Fibroblast of skin of right biceps (primary cell): ENCODE results near the gene ADCY5.
"Not testable (repeated sequence)": the region's sequence is repeated elsewhere in the genome, so short reads cannot be mapped to it uniquely, and the experiment has no call there.

Experiments
- DNase-seq: peaks from one replicate; pipeline ENCODE4 v3.0.0-alpha.2; 2013

The ADCY5 gene

DNA sequence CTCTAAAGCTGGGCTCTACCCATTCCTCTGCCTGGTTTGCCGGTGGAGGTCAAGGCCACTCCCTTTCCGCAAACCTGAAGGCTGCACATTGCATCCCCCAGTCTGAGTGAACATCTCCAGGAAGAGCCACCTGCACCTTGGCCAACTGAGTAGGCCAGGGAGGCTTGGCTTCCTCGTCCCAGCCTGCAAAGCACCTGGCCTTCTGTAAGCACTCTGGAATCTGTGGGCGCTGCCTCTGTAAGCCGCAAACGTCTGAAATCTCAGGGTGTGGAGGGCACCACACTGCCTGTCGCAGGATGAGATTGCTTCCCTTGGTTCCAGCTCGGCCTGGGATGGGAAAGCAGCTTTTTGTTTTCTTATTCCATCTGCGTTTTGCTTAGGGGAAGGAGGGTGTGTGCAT is 165.8 kb downstream of the ADCY5 start:
- DNase-seq = no peak

DNA sequence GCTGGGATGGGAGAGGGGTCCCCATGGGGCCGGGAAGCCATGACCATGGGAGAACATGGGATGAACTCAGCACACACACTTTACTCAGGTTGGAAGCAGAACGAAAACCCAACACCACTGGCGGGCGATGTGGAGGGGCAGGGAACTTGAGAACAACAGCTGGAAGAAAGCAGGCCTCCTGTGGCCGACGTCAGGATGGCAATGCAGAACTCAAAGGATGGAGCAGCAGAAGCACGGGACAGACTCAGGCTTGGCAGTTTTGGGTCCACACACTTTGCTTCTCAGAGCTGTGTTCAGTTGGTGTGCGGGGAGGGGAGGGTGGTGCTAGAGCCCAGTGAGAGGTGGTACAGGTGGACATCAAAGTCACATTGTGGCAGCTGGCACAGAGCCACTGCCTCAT is 166.4 kb downstream of the ADCY5 start:
- DNase-seq = no peak

- DNase-seq = no peak
Measured at GRCh38 chr3:123281929-123282328, 167.0 kb downstream of the ADCY5 start.

- DNase-seq = no peak
Measured at GRCh38 chr3:123281406-123281805, 167.5 kb downstream of the ADCY5 start.

DNA sequence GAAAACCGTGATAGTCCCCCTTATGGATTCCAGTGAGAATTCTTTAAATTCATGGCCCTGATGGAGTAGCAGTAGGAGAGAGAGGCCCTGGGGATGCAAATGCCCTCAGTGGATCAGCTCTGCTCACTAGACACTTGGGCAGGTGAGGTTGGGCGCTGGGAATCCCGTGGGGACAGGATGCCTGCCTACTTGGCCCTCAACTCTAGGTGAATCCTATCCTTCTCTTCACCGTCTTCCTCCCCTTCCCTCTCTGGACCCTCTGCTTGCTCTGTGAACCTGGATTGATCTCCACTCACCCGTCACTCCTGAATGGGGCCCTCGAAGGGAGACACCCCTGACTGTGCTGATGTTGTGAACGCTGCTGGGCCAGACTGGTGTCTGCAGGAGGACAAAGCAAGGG is 169.8 kb downstream of the ADCY5 start:
- DNase-seq = no peak

DNA sequence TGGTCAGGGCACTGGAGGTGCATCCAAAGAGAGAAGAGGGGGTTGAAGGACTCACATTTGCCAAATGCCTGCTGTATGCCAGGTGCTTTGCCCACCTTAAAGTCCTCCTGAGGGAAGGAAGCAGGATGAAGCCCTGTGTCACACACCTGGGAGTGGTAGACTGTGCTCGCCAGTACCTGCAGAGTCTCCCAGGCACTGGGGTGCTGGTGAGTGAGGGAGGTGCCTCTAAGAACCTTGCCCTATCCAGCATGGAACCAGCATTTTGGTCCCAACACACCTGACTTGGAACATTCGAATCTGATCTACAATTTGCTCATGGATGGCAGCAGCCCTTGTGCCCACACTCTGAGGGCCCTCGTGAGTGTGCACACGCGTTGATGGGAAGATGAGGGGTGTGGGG is 170.4 kb downstream of the ADCY5 start:
- no peak for DNase-seq

DNA sequence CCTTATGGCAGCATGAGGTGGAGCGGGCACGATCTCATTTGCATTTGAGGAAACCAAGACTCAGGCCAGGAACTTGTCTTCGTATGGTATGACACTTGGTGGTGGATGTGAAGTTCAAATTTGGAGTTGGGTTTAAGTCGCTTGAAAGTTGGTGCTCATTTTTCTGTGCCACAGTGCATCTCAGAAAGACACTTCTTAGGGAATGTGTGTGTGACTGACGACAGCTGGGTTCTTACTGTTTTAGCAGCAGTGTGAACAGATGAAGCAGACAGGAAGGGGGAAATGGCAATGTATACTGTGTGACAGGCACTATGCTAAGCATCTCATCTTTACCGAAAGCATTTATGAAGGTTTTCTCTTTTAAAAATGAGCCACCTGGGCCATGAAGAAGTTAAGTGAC is 171.8 kb downstream of the ADCY5 start:
- DNase-seq = no peak

DNA sequence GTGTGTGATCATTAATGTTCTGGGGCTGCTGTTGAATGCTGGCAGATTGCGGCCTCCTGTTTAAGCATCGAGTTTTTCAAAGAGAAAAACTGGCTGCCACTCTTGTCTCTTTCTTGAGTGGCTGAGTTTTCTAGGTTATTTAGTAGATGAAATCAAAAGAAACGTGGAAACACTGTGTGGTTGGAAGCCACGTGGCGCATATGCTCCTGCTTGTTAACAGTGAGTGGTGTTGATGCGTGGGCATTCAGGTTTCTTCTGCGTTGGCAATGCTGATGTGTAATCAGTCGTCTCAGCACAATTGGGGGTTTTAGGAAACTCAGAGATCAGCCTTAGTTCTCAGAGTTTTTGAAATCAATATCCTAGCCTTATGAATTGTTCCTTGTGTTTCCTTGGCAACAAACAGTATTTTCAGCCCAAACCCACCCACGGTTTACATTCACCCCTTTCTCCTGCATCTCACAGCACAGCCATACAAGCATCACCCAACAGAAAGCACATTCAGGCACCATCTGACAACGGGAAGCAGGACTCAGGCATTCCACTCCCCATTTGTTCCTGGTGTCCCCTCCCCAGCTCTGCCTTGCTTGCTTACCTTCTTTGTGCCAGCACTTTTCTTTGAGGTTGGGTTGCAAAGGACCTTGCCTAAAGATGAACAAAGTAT is 172.4 kb downstream of the ADCY5 start:
- DNase-seq = no peak

DNA sequence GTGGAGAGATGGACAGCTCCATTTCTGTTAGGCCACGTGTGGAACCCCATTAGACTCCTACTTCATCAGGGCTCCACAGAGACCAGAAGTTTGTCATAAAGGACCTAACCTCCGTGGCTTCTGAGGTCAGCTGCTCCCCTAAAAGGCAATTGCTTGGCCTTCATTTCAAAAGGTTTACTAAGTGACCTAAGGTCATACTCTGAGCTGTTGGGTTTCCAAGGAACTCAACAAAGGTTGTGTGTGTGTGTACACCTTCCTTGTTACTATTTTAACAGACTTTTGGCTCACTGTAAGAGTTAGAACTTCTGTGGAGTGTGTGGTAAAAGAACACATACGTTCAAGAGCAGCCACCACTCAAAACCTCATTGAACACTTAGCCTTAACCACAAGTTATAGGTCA is 173.2 kb downstream of the ADCY5 start:
- no peak for DNase-seq

- DNase-seq = peak; percentile 36
Measured at GRCh38 chr3:123272547-123272946, 176.3 kb downstream of the ADCY5 start.

GRCh38 chr3:123271466-123272159 is 177.3 kb downstream of the ADCY5 start:
- no peak for DNase-seq

- DNase-seq = no peak
Measured at GRCh38 chr3:123270818-123271217, 178.1 kb downstream of the ADCY5 start.

- DNase-seq = no peak
Measured at GRCh38 chr3:123267821-123268220, 181.1 kb downstream of the ADCY5 start.

- DNase-seq = no peak
Measured at GRCh38 chr3:123263941-123264340, 184.9 kb downstream of the ADCY5 start.

GRCh38 chr3:123262868-123263267 is 186.0 kb downstream of the ADCY5 start:
- no peak for DNase-seq

DNA sequence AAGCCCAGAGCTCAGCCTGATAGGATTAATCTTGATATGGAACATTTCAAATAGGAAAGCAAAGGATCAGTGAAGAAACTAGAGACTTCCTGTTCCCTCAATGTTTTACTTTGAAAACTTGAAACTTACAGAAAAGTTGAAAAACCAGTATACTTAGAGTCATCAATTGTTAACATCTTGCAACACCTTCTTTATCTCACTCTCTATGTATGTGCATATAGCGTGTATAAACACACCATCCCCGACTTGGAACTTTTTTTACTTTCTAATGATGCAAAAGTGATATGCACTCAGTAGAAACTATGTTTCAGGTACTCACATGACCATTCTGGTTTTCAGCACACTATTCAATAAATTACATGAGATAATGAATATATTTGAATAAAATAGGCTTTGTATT is 186.7 kb downstream of the ADCY5 start:
- DNase-seq = no peak

DNA sequence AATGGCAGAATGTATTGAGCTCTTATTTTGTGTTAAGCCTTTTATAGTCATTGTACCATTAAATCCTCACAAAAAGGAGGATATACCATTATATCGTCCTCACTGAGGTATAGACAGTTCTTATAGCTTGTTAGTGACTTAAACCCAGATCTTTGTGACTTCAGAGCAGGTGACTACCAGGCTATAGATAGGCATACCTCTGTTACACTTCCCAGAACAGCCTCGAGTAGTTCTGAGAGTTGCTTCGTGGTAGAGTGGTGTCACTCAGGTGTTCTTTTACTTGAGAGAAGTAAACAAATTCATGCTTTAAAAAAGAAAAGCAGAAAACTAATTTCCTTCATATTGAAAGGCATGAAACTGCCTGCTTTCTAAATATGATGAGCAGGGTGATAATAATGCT is 187.2 kb downstream of the ADCY5 start:
- DNase-seq = no peak

DNA sequence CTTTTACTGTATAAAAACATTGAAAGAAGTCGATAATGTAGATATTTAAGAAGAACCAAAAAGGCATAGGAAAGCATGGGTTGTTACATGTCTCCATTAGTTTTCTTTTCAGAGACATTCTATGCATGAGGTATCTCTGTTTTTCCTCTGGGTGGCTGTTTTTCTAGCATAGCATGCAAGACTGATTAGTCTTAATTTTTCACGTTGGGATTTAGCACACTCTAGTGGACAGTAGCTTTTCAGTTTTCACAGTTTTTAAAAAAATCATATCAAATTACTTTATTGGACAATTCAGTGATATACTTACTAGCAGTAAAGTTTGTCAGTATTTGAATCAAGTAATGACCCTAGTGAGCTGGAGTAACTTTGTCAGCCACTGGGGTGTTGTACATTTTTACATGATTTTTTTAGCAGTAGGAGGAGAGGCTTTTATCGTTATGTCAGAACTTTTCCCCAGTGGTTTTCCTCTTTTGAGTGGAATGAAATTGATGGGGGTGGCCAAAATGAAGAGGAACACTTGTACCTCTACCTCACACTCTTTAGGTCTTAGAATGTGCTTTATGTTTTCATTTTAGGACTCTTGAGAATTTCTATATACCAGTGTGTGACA is 190.0 kb downstream of the ADCY5 start:
- peak; percentile 52 for DNase-seq

- no peak for DNase-seq
Measured at GRCh38 chr3:123258359-123258758, 190.5 kb downstream of the ADCY5 start.

DNA sequence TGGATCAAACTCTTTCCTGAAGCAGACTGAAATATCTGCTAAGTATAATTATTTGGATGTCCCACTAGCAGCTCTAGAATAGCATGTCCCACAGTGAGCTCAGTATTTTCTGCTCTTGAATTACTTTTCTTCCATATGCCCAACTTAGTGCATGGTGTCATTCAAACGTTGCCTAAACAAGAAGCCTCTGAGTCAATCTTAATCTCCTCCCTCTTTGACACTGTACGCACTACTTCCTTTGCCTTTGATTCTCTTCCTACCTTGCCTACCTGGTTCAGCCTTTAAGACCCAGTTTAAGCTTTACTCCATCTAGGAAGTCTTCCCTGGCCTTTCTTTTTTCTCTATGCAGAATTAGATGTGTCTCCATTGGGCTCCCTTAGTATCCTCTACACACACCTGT is 192.6 kb downstream of the ADCY5 start:
- DNase-seq = no peak

DNA sequence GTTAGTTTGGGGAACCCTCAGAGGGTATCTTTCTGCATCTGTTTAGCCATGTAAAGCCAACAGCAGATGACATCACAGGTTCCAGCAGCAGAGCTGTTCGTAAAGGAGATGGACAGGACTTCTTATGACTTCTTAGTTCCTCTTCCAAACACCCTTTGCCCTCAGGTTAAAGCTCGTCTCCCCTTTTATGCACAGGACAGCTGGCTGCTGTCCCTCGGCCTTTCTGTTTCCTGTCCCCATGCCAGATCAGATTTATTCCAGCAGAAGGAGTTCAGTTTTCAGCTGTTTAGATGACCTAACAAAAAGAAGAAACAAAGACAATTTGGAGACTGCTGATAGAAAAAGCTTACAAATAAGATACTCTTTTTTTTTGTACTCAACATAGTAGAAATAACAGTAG is 202.0 kb downstream of the ADCY5 start:
- no peak for DNase-seq

DNA sequence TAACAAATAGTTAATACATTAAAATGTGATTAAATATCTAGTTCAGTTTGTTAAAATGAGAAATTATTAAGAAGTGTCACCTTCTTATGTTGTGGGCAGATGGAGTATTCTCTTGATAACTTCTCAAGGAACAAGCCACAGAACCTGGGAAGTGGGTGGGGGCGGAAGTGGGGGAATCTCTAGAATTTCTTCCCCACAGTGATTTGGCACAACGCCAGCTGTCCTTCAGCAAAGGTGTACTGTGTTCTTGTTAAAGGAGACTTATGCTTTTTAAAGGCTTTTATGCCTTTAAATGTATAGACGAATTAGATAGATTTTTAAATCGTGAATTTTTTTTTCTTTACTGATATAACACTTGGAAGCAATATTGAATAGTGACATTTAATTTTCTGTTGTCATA is 204.8 kb downstream of the ADCY5 start:
- DNase-seq = no peak

GRCh38 chr3:123239756-123240155 is 209.1 kb downstream of the ADCY5 start:
- no peak for DNase-seq

GRCh38 chr3:123239186-123239585 is 209.7 kb downstream of the ADCY5 start:
- not testable (repeated sequence) for DNase-seq

GRCh38 chr3:123236902-123237301 is 212.0 kb downstream of the ADCY5 start:
- DNase-seq = no peak
